AG08396 (cell line): ENCODE measurements around the gene ZDHHC13.

Experiments
- DNase-seq: peaks from one replicate; pipeline ENCODE4 v3.0.0; 2012; ENCODE audit warnings: low spot score, mixed read lengths

ZDHHC13 gene, protein sequence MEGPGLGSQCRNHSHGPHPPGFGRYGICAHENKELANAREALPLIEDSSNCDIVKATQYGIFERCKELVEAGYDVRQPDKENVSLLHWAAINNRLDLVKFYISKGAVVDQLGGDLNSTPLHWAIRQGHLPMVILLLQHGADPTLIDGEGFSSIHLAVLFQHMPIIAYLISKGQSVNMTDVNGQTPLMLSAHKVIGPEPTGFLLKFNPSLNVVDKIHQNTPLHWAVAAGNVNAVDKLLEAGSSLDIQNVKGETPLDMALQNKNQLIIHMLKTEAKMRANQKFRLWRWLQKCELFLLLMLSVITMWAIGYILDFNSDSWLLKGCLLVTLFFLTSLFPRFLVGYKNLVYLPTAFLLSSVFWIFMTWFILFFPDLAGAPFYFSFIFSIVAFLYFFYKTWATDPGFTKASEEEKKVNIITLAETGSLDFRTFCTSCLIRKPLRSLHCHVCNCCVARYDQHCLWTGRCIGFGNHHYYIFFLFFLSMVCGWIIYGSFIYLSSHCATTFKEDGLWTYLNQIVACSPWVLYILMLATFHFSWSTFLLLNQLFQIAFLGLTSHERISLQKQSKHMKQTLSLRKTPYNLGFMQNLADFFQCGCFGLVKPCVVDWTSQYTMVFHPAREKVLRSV

DNA sequence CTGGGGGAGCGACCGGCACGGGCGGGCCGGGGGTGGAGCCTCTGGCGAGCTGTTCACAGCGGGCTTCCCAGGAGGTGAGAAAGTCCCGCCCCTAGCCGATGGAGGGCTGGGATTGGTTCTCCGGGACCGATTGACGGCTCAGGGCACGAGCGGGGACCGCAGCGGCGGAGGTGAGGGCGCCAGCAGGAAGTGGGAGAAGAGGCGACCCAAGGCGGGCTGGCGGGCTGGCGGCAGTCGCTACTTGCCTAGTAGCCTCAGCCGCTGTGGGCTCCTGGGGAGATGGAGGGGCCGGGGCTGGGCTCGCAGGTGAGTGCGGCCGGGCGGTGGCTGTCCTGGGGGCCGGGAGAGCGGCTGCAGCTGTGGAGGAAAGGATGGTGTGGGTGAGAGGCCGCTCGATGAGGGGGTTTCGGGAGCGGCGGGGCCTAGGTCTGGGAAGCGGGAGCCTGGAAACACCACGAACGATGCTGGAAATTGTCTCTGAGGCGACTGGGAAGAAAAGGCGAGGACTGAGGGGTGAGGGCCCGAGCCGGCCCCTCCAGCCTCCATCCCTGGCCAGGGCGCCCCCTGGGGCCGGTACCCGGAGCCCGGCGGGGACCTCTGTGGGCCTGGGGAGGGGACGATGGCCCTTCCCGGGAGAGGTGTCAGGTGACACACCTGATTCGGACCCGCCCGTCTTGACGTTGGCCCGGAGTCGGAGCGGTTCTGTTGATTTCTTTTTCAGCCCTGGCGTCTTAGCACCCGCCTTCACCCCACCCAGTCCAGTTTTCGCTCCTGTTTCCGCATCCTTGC lies at the start of gene ZDHHC13:
TSS of gene ZDHHC13 (plus strand) at position 198 of the 789 bp plus-strand sequence. CDS start at position 280, 82 bp downstream.
- DNase-seq = peak; percentile 98

DNA sequence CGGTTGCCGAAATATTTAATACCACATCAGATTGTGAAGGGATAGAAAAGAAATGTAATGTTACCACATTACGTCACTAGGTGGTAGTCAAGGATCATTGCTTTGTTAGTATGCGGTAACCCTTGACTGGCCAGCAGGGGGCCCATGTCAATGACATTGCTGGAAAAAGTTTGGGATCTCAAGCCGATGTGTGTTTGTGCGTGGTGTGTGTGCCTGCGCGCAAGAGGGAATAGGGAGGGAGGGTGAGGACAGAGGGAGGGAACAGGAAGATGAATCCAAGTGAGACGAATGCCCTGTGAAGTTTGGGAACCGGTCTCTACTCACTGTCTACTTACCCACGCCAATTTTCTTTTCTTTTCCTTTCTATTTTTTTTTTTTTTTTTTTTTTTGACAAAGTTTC lies 45.7 kb upstream of the ZDHHC13 start:
- peak; percentile 80 for DNase-seq

DNA sequence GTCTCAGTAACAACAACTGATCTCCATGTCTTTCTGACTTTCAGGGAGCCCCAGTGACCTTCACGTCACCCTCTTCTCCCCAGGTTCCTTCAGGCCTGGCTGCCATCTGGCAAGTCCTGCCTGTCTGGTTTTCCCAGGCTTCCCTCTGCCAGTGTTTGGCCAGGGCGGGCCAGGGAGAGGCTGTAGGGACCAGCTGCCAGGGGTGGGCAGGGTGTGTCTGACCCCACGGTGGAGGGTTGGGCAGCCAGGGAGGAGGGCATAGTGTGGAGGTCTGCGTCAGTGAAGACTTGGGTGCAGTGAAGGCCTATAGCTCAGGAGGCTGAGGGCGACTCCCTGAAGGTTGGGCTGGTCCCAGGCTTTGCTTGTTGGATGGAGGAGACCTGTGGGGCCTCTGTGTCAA lies 44.5 kb upstream of the ZDHHC13 start:
- DNase-seq = no peak

DNA sequence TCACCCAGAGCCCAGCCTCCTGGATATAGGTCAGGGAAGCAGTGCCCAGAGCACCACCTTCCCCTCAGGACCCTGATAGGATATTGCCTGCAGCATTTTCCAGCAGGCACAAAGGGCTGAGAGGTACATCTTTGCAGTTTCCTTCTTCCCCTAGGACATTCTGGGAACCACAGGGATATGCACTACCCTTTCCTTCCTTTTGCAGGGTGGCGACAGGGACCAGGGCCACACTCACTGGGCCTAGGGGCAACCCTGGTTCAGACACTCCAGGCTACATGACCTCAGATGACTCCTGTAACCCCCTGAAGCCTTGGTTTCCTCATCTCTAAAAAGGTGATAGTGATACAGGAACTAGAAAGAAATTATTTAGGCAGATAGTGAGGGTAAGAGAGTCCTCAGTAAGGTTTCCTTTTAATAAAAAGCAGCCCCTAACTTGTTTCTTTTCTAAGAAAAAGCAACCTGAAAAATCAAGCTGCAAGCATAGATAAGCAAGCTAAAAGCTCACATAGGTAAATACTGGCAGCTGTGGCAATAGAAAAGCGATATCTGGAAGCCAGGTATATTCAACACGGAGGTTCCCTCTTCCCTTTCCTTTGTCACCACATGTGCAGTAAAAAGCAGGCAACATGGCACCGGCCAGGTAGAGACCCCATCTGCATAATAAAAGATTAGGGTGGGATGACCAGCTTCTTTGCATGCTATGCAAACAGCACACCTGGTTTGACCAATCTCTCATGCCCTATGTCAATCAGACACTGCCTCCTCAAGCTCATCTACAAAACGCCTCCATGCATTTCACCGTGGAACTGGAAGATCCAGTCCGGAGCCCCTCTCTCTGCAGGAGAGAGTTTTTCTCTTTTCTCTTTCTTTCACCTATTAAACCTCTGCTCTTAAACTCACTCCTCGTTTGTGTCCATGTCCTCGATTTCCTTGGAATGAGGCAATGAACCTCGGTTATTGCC lies 43.2 kb upstream of the ZDHHC13 start:
- no peak for DNase-seq

DNA sequence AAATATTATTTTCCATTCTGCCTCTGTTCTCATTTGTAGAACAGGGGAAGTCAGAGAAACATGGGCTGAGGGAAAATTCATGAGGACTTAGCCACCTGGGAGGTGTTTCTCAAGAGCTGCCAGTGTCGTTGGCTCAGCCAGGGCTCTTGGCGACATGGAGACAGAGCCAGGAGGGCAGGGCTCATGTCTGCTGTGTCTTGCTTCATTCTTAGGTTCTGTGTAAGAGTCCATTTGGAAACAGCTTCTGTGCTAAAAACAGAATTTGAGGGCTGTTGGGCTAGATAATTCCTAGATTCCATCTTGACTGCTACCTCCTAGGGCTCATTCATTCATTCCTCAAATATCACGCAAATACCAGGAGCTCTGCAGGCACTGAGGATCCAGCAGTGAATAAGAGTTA lies 41.3 kb upstream of the ZDHHC13 start:
- no peak for DNase-seq

DNA sequence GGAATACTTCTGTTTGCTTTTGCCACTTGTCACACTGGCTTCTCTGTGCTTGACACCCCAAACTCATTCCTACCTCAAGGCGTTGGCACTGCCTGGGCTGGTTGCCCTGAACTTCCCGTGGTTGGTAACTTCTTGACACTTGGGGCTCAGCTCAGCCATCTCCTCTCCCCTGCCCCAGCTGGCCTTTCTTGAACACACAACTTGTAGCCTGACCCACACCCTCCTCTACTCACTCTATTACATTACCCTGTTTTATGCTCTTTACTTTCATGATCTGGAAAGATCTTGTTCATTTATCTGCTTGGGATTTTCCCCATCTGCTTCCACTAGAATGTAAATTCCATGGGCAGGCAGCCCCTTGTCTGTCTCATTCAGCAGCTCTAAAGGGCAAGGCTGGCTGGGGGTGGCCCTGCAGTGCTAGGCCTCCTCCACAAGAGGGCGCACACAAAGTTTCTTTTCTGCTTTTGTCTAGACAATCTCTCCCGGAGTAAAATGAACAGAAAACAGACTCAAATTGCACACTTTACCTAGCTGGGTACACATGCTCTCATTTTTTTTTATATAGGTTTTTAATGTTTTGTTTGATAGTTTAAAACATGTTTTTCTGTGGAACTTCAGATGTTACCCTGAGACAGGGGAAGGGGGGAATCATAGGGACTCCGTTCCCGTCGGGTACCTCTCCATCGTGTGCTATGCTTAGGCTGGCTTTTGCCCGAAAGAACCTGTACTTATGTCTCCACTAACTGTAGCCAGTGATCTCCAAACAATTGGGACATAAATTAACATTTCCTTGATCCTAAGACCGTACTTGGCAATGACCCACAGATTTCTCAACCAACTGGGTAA lies 40.0 kb upstream of the ZDHHC13 start:
- DNase-seq = peak; percentile 63

DNA sequence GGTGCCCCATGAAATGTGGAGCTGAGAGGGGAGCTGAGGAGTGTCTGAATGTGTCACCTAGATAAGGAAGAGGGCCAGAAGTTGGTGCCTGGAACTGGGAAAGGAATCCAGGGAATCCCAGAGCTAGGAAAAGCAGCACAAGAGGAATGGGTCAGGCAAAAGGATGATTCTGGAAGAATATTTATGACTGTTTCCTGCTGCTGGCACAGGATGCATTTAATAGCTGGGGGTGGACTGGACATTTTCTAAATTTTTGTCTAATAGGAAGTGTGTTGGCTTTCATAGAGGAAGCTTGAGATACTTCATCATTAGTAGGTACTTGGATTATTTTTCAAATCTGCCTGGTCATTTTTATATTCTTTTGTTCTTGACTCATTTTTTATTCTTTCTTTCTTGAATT lies 39.0 kb upstream of the ZDHHC13 start:
- no peak for DNase-seq

DNA sequence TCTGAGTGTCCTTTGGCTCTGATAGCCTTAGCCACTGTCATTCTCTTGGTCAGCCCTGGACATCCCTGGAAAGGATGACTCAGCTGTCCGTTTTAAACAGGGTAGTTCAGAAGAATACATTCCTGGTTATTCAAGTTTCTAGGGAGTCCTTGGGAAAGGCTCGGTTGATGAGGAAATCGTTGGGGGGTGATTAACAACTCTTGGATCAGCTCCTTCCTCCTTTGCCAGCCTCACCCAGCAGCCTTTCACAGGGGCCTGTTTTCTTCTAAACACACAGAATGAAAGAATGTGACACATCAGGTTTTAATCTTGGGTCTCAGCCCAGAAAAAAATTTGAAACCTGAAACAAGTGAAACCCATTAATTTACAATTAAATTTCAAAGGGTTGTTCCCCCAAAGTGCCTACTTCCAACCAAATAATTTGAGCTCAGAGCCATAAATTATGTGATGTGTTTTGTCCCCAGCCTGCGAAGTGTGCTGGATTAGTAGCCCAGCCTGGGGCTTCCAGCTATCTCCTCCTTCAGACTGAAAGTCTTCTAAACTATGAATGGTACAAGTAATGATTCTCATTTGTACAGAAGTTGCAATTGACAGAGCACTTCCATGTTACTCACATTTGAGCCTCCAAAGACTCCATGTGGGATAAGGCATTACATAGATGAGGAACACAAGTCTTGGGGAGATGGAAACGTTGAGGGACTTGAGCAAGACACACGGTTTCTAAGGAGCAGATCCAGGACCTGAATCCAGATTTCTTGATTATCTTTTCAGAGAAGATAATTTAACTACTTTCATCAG lies 37.1 kb upstream of the ZDHHC13 start:
- DNase-seq = peak; percentile 57

DNA sequence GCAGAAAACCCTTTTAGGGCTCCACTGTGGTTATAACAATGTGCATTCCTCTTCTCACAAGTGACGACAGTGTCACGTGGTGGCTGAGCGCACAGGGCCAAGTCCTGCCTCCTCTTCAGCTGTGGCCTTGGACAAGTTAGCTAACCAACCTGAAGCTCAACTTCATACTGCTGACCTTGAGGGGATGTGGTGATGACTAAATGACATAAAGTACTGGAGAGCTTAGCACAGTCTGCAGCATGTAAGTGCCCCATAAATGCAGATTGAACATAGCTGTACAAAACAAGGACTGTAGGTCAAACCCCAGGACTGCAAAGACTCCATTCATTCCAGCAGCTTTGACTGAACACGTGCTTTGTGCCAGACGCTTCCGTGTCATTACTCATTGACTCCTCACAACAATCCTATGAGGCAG lies 36.4 kb upstream of the ZDHHC13 start:
- DNase-seq = no peak

DNA sequence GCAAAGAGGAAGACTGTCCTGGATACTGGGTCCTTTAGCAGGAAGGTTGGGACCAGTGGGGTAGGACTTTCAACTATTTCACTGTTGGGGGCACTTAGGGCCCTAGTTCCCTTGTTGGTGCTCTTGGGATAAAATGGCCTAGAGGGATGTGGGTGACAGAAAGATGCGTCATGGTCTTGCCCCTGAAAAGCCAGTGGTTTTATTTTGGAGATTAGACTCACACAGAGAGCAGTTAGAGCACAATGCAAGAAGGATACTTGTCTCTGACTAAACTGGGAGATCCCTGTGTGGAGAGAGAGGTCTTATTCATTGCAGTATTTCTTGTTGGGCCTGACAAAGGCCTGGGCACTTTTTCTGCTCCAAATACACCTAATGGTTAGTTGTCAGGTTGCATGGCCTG lies 33.8 kb upstream of the ZDHHC13 start:
- no peak for DNase-seq

DNA sequence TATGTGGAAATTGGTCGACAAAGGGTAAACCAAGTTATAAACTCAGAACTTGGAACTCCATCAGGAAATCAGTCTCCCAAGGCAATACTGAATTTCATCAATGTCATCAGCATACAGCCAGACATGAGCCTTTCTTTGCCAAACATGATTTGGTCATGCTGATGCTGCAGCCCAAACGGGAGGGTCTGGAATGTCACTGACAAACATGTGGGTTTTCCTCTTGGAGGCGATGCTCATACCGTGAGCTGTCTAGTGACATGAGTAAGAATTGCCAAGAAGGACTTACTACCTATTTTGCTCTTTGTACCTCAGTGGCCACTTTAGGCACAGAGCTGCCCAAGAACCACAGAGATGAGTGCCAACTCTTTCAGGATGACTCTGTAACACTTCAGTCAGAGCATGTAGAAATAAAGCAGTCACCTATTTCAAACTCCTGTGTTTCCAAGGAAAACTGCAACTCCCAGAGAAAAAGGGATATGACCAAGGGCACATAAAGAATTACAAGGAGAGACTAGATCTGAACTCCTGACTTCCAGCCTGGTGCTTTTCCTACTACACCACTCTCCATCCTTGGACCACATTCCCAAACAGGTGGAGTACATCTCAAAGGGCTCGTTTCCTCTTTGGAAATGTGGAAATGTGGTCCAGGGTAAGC lies 32.2 kb upstream of the ZDHHC13 start:
- no peak for DNase-seq

DNA sequence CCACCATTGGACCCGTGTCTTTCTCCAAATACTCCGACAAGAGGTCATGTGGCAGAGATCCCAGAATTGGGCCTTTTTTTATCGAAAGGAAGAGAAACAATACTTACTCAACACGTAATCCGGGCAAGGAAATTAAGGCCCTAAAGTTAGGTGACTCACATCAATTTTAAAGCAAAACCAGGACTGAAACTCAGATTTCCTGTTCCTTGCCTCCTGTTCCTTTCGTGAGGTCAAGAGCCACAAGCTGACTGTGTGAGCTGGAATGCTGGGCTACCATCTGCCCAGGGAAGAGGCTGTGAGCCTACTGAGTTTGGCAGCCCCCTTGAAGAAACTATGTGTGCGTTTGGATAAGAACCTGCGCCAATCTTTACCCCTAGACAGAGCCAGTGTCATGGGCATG lies 29.3 kb upstream of the ZDHHC13 start:
- DNase-seq = peak; percentile 13

DNA sequence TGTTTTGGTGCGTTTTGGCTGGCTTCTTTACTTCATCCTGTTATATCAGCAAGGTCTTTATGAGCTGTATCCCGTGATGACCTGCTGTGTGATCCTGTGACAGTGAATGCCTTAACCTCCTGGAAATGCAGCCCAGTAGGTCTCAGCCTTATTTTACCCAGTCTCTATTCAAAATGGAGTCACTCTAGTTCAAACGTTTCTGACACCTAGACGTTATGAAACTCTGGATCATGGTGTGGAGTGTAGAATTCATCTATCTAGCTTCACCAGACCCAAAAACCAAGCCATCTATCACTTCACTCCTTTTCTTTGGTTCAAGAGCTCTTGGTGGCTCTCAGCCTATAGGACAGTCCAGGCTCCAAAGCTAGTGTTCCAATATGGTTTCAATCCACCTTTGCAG lies 28.2 kb upstream of the ZDHHC13 start:
- no peak for DNase-seq

DNA sequence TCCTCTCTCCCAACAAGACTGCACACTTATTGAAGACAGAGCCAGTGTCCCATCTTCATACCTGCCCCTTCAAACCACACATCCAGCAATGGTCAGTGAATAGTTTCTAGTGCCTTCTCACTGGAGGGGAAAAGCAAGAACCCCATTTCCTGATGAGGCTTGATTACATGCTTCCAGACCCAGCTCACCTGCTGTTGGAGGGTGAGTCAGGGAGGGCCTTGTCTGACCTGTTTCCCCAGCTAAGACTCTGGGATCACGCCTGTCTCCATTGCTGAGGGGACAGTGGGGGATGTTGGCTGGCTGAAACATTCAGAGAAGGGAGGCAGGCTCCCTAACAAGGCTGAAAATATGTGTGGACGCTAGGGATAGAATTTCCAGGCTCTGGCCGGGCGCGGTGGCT lies 27.5 kb upstream of the ZDHHC13 start:
- no peak for DNase-seq

DNA sequence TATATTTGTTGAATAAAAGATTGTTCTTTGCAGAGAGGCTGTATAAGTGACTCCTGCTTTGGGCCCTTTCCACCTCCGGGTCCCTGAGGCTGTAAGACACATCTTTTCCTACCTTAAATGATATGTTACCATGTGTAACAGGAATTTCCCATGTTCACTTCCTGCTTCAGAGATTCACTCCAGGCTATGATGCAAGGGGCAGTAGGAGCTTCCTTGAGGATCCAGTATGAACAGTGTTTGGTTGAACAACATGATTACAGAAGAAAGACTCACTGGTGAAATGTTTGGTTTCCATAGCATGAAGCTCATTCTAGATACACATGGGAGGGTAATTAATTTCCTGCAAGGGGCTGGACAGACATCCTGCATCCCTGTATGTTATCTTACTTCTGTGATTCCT lies 25.6 kb upstream of the ZDHHC13 start:
- DNase-seq = no peak

DNA sequence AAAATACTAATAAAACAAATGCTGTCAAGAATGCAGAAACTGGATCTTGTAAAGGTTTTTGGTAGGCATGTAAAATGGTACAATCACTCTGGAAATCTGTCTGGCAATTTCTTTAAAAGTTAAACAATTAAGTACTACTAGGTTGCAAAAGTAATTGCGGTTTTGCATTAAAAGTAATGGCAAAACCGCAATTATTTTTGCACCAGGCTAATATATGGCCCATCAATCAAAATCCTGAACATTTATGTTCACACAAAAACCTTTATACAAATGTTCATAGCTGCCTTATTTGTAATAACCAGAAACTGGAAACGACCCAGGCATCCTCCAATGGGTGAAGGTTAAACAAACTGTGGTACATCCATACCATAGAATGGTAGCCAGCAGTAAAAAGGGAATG lies 24.6 kb upstream of the ZDHHC13 start:
- no peak for DNase-seq

DNA sequence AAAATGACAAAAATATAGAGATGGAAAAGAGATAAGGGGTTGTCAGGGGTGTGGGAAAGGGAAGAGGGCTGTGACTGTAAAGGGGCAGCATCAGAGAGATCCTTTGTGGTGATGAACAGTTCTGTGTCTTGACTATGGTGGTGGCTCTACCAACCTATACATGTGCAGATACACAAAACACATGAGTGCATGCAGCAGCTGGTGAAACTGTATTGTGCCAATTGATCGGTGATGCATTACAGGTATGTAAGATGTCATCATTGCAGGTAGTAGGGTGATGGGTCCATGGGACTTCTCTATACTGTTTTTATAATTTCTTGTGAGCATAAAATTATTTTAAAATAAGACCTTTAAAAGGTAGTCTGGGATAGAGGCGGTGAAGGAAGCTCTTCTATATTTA lies 24.1 kb upstream of the ZDHHC13 start:
- DNase-seq = no peak

DNA sequence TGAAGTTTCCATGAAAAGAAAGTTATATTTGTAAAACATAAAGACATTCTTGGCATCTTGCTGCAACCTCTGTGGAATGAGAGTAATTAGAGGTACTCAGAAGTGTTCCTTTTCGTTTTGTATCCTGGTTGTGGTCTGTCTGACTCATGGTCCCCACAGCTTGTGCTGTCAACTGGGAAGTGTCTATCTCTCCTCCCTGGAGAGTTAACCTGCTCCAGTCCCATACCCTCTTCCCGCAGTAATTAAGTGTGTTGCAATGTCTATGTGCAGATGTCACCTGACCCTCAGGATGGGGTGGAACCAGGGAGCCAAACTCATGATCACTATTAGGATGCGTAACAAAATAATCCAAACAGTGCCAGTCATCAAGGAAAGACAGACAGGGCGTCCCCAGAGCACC lies 23.0 kb upstream of the ZDHHC13 start:
- no peak for DNase-seq

DNA sequence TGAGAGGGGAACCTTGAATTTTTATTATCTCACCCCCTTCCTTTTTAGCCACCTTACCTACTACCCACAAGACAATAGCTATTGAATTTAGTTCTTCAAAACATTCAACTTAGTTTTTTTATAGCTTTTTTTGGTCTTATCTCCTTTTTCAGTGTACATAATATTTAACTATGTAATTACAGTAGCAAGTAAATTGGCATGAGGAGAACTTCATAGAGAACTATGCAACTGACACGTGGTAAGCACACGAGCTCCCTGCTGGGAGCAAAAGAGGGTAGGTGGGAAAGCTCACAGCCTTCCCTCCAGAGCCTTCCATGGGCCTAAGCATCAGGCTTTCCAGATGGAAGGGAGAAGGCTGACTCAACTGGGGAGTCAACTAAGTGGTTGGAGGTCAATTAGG lies 22.1 kb upstream of the ZDHHC13 start:
- DNase-seq = no peak
